Hepatocyte (in vitro differentiated cells): ENCODE measurements around the gene ZDHHC4. TPM values are rescaled to one million over a fixed set of nuclear protein-coding genes. Genes with fewer than 3 reads are reported as not detected.
"Not testable (repeated sequence)": the region's sequence is repeated elsewhere in the genome, so short reads cannot be mapped to it uniquely, and the experiment has no call there.

ENCODE experiments used
- DNase-seq: peaks from one replicate; pipeline ENCODE4 v3.0.0-alpha.2; 2016; ENCODE audit warnings: low spot score
- H2AFZ ChIP-seq: fragments of 200-600 bp; sonication (generic); 2 replicates; pipeline ENCODE4 v1.6.0; 2016; ENCODE audit warnings: antibody characterized with exemption, mild to moderate bottlenecking
- H3K27ac ChIP-seq: fragments of 200-600 bp; sonication (generic); 2 replicates; pipeline ENCODE4 v1.5.1; 2016; ENCODE audit warnings: mild to moderate bottlenecking
- H3K27me3 ChIP-seq: fragments of 200-600 bp; sonication (generic); 2 replicates; pipeline ENCODE4 v1.6.1; 2016
- H3K36me3 ChIP-seq: fragments of 200-600 bp; sonication (generic); replicated peaks from 2 replicates; pipeline ENCODE4 v1.5.1; 2016; ENCODE audit warnings: low read depth; ENCODE audit not compliant: insufficient read depth
- H3K4me1 ChIP-seq: fragments of 200-600 bp; sonication (generic); 2 replicates; pipeline ENCODE4 v1.5.1; 2016; ENCODE audit warnings: mild to moderate bottlenecking, moderate library complexity; ENCODE audit not compliant: insufficient read depth
- H3K4me2 ChIP-seq: fragments of 200-600 bp; sonication (generic); 2 replicates; pipeline ENCODE4 v1.6.0; 2016
- H3K4me3 ChIP-seq: fragments of 200-600 bp; sonication (generic); 2 replicates; pipeline ENCODE4 v1.5.1; 2016; ENCODE audit warnings: mild to moderate bottlenecking
- H3K79me2 ChIP-seq: fragments of 200-600 bp; sonication (generic); 2 replicates; pipeline ENCODE4 v1.6.0; 2017; ENCODE audit warnings: mild to moderate bottlenecking
- H3K9me2 ChIP-seq: fragments of 200-600 bp; sonication (generic); replicated peaks from 2 replicates; pipeline ENCODE4 v1.6.0; 2017; ENCODE audit warnings: mild to moderate bottlenecking; ENCODE audit not compliant: insufficient read depth
- H3K9me3 ChIP-seq: fragments of 200-600 bp; sonication (generic); 2 replicates; pipeline ENCODE4 v1.5.1; 2016; ENCODE audit warnings: low read depth, mild to moderate bottlenecking
- H4K20me1 ChIP-seq: fragments of 200-600 bp; sonication (generic); 2 replicates; pipeline ENCODE4 v1.6.0; 2016; ENCODE audit warnings: mild to moderate bottlenecking; ENCODE audit not compliant: insufficient read depth, poor library complexity, severe bottlenecking
- EZH2 ChIP-seq: fragments of 200-600 bp; sonication (generic); IDR thresholded peaks from 2 replicates; pipeline ENCODE4 v1.6.1; 2016; ENCODE audit warnings: antibody characterized with exemption, mild to moderate bottlenecking, borderline replicate concordance
- EZH2phosphoT487 ChIP-seq: fragments of 200-600 bp; sonication (generic); IDR thresholded peaks from one replicate; pipeline ENCODE4 v1.6.1; 2018; ENCODE audit warnings: antibody characterized with exemption, mild to moderate bottlenecking, low read depth, moderate library complexity; ENCODE audit not compliant: unreplicated experiment, severe bottlenecking
- WGBS: methylation state at CpG from one replicate; pipeline ENCODE4 v1.1.6; 2016; ENCODE audit warnings: low lambda C conversion rate; ENCODE audit errors: missing lambda C conversion rate; 5-methylcytosine and 5-hydroxymethylcytosine counted together
- polyA plus RNA-seq: library from polyadenylated mRNA; unstranded; fragments of >200 nt; fragmentation: Nextera tagmentation; extraction: Ambion mirVana; gene quantifications from 2 replicates; pipeline ENCODE4 v1.2.1, GENCODE V29; 2016
- total RNA-seq: library from RNA; depleted of rRNA; stranded (reverse); fragments of >200 nt; gene quantifications from 2 replicates; pipeline ENCODE4 v1.2.3, GENCODE V29; 2014
- TF ChIP-seq, protein P1 (sequence below): fragments of 200-600 bp; sonication (generic); IDR thresholded peaks from 2 replicates; pipeline ENCODE4 v1.5.1; 2016; ENCODE audit warnings: antibody characterized with exemption, mild to moderate bottlenecking; ENCODE audit not compliant: poor library complexity

Gene ZDHHC4
- total and polyA plus RNA-seq, 2 experiments from 2014 or later = 60.4 to 109 TPM

DNA sequence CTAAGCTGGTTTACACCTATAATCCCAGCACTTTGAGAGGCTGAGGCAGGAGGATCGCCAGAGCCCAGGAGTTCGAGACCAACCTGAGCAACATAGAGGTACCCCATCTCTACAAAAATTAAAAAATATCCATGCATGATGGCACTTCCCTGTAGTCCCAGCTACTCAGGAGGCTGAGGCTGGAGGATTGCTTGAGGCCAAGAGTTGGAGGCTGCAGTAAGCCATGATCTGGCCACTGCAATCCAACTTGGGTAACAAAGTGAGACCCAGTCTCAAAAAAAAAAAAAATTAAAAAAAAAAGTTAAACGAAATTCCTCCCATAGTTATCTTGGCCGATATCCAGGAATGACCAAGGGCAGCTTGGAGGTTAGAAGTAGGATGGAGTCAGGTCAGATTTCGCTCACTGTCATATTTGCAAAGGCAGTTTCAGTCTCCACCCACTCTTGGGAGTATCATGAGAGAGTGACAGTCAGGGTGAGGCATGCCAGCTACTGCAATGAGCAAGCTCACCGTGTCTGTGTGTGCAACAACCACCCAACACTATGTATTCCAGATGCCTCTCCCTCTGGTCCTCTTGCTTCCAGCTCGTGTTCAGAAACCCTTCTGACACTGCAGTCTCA is 6.0 kb upstream of the ZDHHC4 start:
- H4K20me1 ChIP-seq = no peaks in the 10 kb centered on the region
- no peaks in the 10 kb centered on the region for H3K36me3 ChIP-seq
- no peaks in the 10 kb centered on the region for H3K27me3 ChIP-seq
- 82% methylated on average over 7 of the region's 7 CpGs for WGBS
- no peak overlapping the region for H3K4me3 ChIP-seq
- H3K4me2 ChIP-seq = no peak overlapping the region
- H3K9me2 ChIP-seq = no peaks in the 10 kb centered on the region
- H3K9me3 ChIP-seq = no peaks in the 10 kb centered on the region
- no peak for DNase-seq
- no peak overlapping the region for H3K27ac ChIP-seq
- H3K4me1 ChIP-seq = no peaks in the 10 kb centered on the region
- no peak overlapping the region for H2AFZ ChIP-seq
- H3K79me2 ChIP-seq = no peaks in the 10 kb centered on the region
- TF ChIP-seq EZH2 (no peak), EZH2phosphoT487 (no peak)
- TF ChIP-seq, protein P1, sequence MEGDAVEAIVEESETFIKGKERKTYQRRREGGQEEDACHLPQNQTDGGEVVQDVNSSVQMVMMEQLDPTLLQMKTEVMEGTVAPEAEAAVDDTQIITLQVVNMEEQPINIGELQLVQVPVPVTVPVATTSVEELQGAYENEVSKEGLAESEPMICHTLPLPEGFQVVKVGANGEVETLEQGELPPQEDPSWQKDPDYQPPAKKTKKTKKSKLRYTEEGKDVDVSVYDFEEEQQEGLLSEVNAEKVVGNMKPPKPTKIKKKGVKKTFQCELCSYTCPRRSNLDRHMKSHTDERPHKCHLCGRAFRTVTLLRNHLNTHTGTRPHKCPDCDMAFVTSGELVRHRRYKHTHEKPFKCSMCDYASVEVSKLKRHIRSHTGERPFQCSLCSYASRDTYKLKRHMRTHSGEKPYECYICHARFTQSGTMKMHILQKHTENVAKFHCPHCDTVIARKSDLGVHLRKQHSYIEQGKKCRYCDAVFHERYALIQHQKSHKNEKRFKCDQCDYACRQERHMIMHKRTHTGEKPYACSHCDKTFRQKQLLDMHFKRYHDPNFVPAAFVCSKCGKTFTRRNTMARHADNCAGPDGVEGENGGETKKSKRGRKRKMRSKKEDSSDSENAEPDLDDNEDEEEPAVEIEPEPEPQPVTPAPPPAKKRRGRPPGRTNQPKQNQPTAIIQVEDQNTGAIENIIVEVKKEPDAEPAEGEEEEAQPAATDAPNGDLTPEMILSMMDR = no peak

DNA sequence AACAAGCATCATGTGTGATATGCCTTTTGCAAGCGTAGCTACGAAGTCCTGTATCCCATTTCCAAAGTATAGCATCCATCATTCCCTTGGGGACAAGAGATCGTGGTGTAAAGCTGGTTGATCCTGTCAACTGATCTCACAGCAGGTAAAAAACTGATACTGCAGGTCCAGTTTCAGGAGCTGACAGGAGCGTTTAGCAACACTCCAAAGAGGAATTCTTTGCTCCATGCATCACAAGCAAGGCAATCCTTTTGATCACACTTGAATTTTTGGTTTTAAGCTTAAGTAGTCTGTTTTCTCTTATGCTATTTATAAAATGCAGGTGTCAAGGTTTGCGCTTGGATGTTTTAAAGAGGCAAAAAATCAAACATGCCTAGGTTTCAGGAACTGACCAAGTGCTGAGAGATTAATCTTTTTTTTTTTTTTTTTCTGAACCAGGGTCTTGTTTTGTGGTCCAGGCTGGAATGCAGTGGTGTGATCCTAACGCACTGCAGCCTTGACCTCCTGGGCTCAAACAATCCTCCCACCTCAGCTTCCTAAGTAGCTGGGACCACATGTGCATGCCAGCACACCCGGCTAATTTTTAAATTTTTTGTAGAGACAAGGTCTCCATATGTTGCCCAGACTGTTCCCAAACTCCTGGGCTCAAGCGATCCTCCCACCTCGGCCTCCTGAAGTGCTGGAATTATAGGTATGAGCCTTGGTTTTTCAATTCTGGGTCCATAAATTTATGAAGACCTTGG is 1.8 kb upstream of the ZDHHC4 start:
- Histone ChIP-seq H4K20me1 (no peaks in the 10 kb centered on the region), H3K27me3 (no peaks in the 10 kb centered on the region), H3K79me2 (peaks cover 7% of the 10 kb centered on the region), H3K27ac (no peak overlapping the region), H3K9me3 (no peaks in the 10 kb centered on the region), H3K4me1 (peaks cover 8% of the 10 kb centered on the region), H2AFZ (no peak overlapping the region), H3K9me2 (no peaks in the 10 kb centered on the region), H3K36me3 (no peaks in the 10 kb centered on the region), H3K4me3 (no peak overlapping the region), H3K4me2 (no peak overlapping the region)
- no peak for DNase-seq
- 75% methylated on average over 9 of the region's 9 CpGs for WGBS
- TF ChIP-seq EZH2 (no peak), EZH2phosphoT487 (no peak)
- TF ChIP-seq, protein P1 = no peak

DNA sequence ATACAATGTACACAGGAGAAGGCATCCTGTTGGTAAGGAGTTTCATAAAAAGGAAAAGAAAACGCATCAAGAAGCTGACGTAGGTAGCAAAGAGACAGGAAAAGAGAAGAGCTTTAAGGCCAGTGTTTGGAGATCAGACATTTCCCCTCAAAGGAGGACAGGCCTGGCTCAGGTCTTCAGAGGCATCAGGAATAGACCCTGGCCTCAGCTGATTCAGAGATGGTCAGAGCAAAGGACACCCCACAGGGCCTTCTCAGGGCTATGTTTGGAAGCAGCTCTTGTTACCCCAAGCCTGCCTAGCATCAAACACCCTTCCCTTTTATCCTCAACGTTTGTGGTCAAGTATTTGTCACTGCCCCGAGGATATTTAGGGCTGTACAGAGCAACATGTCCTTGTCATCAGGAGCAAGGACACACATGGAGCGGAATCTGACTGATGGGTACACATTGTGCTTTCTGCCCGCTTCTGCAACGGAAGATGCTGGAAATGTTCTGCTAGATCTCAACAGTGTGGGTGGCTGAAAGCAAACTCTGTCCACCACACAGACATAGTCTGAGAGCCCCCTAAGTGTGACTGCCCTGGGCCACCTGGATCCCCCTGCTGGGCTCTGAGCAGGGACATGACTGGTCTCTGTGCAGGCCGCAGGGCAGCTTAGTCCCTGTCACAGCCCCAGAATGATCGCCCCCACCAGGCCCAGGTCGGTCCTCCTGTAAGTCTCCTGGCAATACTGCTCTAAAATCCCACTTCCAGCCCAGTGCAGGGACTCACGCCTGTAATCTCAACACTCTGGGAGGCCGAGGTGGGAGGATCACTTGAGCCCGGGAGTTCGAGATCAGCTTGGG is 1.0 kb upstream of the ZDHHC4 start:
- H4K20me1 ChIP-seq = no peaks in the 10 kb centered on the region
- no peaks in the 10 kb centered on the region for H3K36me3 ChIP-seq
- no peaks in the 10 kb centered on the region for H3K9me3 ChIP-seq
- 82% methylated on average over 14 of the region's 14 CpGs for WGBS
- TF ChIP-seq, protein P1 = no peak
- no peak for TF ChIP-seq EZH2
- TF ChIP-seq EZH2phosphoT487 = no peak
- H2AFZ ChIP-seq = no peak overlapping the region
- H3K4me2 ChIP-seq = peak overlapping the region; percentile 82
- H3K79me2 ChIP-seq = peaks cover 7% of the 10 kb centered on the region
- no peaks in the 10 kb centered on the region for H3K9me2 ChIP-seq
- no peaks in the 10 kb centered on the region for H3K27me3 ChIP-seq
- no peak overlapping the region for H3K4me3 ChIP-seq
- peaks cover 8% of the 10 kb centered on the region for H3K4me1 ChIP-seq
- H3K27ac ChIP-seq = no peak overlapping the region
- no peak for DNase-seq

DNA sequence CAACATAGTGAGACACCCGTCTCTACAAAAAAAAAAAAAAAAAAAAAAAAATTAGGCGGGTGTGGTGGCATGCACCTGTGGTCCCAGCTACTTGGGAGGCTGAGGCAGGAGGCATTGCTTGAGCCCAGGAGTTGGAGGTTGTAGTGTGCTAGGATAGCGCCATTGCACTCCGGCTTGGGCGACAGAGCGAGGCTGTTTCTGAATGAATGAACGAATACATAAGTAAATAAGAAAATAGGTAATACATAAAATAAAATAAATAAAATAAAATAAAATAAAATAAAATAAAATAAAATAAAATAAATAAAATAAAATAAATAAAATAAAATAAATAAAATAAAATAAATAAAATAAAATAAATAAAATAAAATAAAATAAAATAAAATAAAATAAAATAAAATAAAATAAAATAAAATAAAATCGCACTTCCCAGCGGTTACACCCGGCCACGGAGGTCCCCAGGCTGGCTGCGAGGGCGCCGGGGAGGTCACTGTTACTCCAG is 336 bp upstream of the ZDHHC4 start:
- not testable (repeated sequence) for H3K36me3 ChIP-seq, DNase-seq, H2AFZ ChIP-seq, H3K4me1 ChIP-seq, H3K27me3 ChIP-seq, H3K9me3 ChIP-seq, H3K9me2 ChIP-seq, H3K79me2 ChIP-seq, H4K20me1 ChIP-seq
- WGBS = 37% methylated on average over 13 of the region's 14 CpGs
- H3K4me3 ChIP-seq = peak overlapping the region; percentile 47
- peak overlapping the region; percentile 82 for H3K4me2 ChIP-seq
- H3K27ac ChIP-seq = peak overlapping the region; percentile 94
